OCI-LY7 (cell line): ENCODE results near the gene CAPZB. TPM values are rescaled to one million over a fixed set of nuclear protein-coding genes. Genes with fewer than 3 reads are reported as not detected.

Experiments used
- BruUV-seq: library from RNA; stranded (reverse); fragments of 400-500 nt; replicated peaks from 2 replicates; lab custom pipeline; 2021; lab: Mats Ljungman, UMichigan
- CTCF ChIA-PET: fragments of 300-600 bp; sonication (Branson Sonifier 250); formaldehyde crosslinking; loops from one replicate; lab custom pipeline; 2022; ENCODE audit warnings: antibody characterized with exemption; ENCODE audit not compliant: unreplicated experiment; lab: Charles Lee
- POLR2A ChIA-PET: fragments of 300-600 bp; sonication (Branson Sonifier 250); formaldehyde crosslinking; loops from one replicate; lab custom pipeline; 2022; ENCODE audit warnings: antibody characterized with exemption; lab: Charles Lee
- DNase-seq: peaks from one replicate; pipeline ENCODE4 v3.0.0-alpha.2; 2015; ENCODE audit warnings: low spot score
- H2AFZ ChIP-seq: fragments of 200-600 bp; sonication (generic), shearing (Covaris generic); 2 replicates; pipeline ENCODE4 v1.6.1; 2014; ENCODE audit warnings: mild to moderate bottlenecking, antibody characterized with exemption, low read length, moderate library complexity
- H3K27ac ChIP-seq: fragments of 200-600 bp; sonication (generic); 2 replicates; pipeline ENCODE4 v1.5.1; 2014; ENCODE audit warnings: mixed run types, low read depth, mild to moderate bottlenecking, moderate library complexity, low read length, inconsistent platforms; ENCODE audit not compliant: poor library complexity, severe bottlenecking
- H3K36me3 ChIP-seq: fragments of 200-600 bp; sonication (generic); 2 replicates; pipeline ENCODE4 v1.6.1; 2014; ENCODE audit warnings: mild to moderate bottlenecking, antibody characterized with exemption, low read length, moderate library complexity, mixed read lengths; ENCODE audit not compliant: insufficient read depth
- H3K4me1 ChIP-seq: fragments of 200-600 bp; sonication (generic); 2 replicates; pipeline ENCODE4 v1.5.1; 2014; ENCODE audit warnings: mild to moderate bottlenecking, low read length; ENCODE audit not compliant: insufficient read depth, poor library complexity, severe bottlenecking
- H3K4me2 ChIP-seq: fragments of 200-600 bp; sonication (generic); 2 replicates; pipeline ENCODE4 v1.6.1; 2014; ENCODE audit warnings: mild to moderate bottlenecking, low read length
- H3K4me3 ChIP-seq: fragments of 200-600 bp; sonication (generic); 2 replicates; pipeline ENCODE4 v1.5.1; 2014; ENCODE audit warnings: mild to moderate bottlenecking, low read depth, low read length; ENCODE audit not compliant: poor library complexity, severe bottlenecking
- H3K79me2 ChIP-seq: fragments of 200-600 bp; sonication (generic); 2 replicates; pipeline ENCODE4 v1.6.1; 2016; ENCODE audit warnings: low read depth, mild to moderate bottlenecking, low read length, moderate library complexity, mixed read lengths; ENCODE audit not compliant: insufficient read depth
- H3K9me2 ChIP-seq: fragments of 200-600 bp; sonication (generic); 2 replicates; pipeline ENCODE4 v1.6.1; 2016; ENCODE audit warnings: mild to moderate bottlenecking, low read length, mixed read lengths; ENCODE audit not compliant: insufficient read depth
- H3K9me3 ChIP-seq: fragments of 200-600 bp; sonication (generic); 2 replicates; pipeline ENCODE4 v1.6.1; 2014; ENCODE audit warnings: mild to moderate bottlenecking, mixed run types, low read length, mixed read lengths
- H4K20me1 ChIP-seq: fragments of 200-600 bp; sonication (generic); 2 replicates; pipeline ENCODE4 v1.6.1; 2014; ENCODE audit warnings: mild to moderate bottlenecking, antibody characterized with exemption, low read length, moderate library complexity, mixed read lengths; ENCODE audit not compliant: insufficient read depth
- CTCF ChIP-seq: fragments of 200-600 bp; sonication (generic); conservative IDR thresholded peaks from 2 replicates; pipeline ENCODE4 v1.5.1; 2014; ENCODE audit warnings: mild to moderate bottlenecking, antibody characterized with exemption, low read length, moderate library complexity, mixed read lengths
- EZH2phosphoT487 ChIP-seq: fragments of 200-600 bp; sonication (generic); IDR thresholded peaks from 2 replicates; pipeline ENCODE4 v1.6.1; 2018; ENCODE audit warnings: low read depth, borderline replicate concordance, mild to moderate bottlenecking, mixed run types, antibody characterized with exemption, low read length, moderate library complexity, mixed read lengths
- intact Hi-C: fragments of 100-400 bp; cut with micrococcal nuclease; formaldehyde crosslinking; loops from one replicate; pipeline ENCODE4 v1.10.0; 2022; ENCODE audit not compliant: unreplicated experiment
- total RNA-seq, 2 experiments: library from RNA; depleted of rRNA in 1 of 2; stranded (reverse); fragments of >200 nt in 1 of 2; shearing (Covaris generic) in 1 of 2; gene quantifications; 2 replicates each; pipeline ENCODE4 v1.2.3, GENCODE V29; 2014 to 2022

CAPZB gene
- total RNA-seq, 2 experiments from 2014 or later = 61.3 to 187 TPM

GRCh38 chr1:19466112-19466561, 19.2 kb downstream of the CAPZB start:
- Histone ChIP-seq H3K9me3 (no peaks in the 10 kb centered on the region), H4K20me1 (peaks cover 36% of the 10 kb centered on the region), H3K27ac (no peak overlapping the region), H3K4me1 (peaks cover 36% of the 10 kb centered on the region), H3K9me2 (no peaks in the 10 kb centered on the region), H3K36me3 (peaks cover 31% of the 10 kb centered on the region), H2AFZ (no peak overlapping the region), H3K4me2 (no peak overlapping the region), H3K79me2 (peaks cover 44% of the 10 kb centered on the region), H3K4me3 (no peak overlapping the region)
- BruUV-seq = no TSS peak
- intact Hi-C loops = no loop called here
- no peak for TF ChIP-seq EZH2phosphoT487
- no peak for TF ChIP-seq CTCF
- DNase-seq = no peak
- ChIA-PET CTCF (no interaction called here), POLR2A (no interaction called here)

- Histone ChIP-seq H4K20me1 (peaks cover 36% of the 10 kb centered on the region), H3K4me1 (peaks cover 36% of the 10 kb centered on the region), H3K27ac (no peak overlapping the region), H3K9me3 (no peaks in the 10 kb centered on the region), H3K4me2 (no peak overlapping the region), H3K4me3 (no peak overlapping the region), H3K79me2 (peaks cover 39% of the 10 kb centered on the region), H3K36me3 (peaks cover 26% of the 10 kb centered on the region), H3K9me2 (no peaks in the 10 kb centered on the region), H2AFZ (no peak overlapping the region)
- CTCF ChIA-PET = no interaction called here
- intact Hi-C loops = no loop called here
- DNase-seq = no peak
- no TSS peak for BruUV-seq
- POLR2A ChIA-PET = no interaction called here
- TF ChIP-seq CTCF = no peak
- no peak for TF ChIP-seq EZH2phosphoT487
Measured at GRCh38 chr1:19465650-19466049, 19.7 kb downstream of the CAPZB start.

GRCh38 chr1:19465123-19465522, 20.2 kb downstream of the CAPZB start:
- Histone ChIP-seq H3K79me2 (peaks cover 34% of the 10 kb centered on the region), H3K4me1 (peaks cover 33% of the 10 kb centered on the region), H4K20me1 (peaks cover 36% of the 10 kb centered on the region), H3K36me3 (peaks cover 21% of the 10 kb centered on the region), H3K27ac (no peak overlapping the region), H3K9me2 (no peaks in the 10 kb centered on the region), H3K4me2 (no peak overlapping the region), H3K4me3 (no peak overlapping the region), H3K9me3 (no peaks in the 10 kb centered on the region), H2AFZ (no peak overlapping the region)
- intact Hi-C loops = no loop called here
- no TSS peak for BruUV-seq
- ChIA-PET CTCF (no interaction called here), POLR2A (no interaction called here)
- DNase-seq = no peak
- no peak for TF ChIP-seq EZH2phosphoT487
- TF ChIP-seq CTCF = no peak
